GM06990 (cell line): ENCODE data around the gene FANCD2.

Experiments used
- DNase-seq: peaks from one replicate; pipeline ENCODE4 v3.0.0-alpha.2; 2011; ENCODE audit not compliant: insufficient read length; ENCODE audit errors: extremely low read depth
- H3K27me3 ChIP-seq: replicated peaks from 2 replicates; pipeline ENCODE4 v1.6.0; 2011; ENCODE audit warnings: low read length; ENCODE audit not compliant: control insufficient read depth, insufficient read depth
- H3K36me3 ChIP-seq: 2 replicates; pipeline ENCODE4 v1.5.1; 2011; ENCODE audit warnings: low read length; ENCODE audit not compliant: control insufficient read depth, insufficient read depth
- H3K4me3 ChIP-seq: replicated peaks from 2 replicates; pipeline ENCODE4 v1.5.1; 2011; ENCODE audit warnings: low read depth, mild to moderate bottlenecking, control low read depth, low read length
- TF ChIP-seq, protein P1 (sequence below): IDR thresholded peaks from 2 replicates; pipeline ENCODE4 v1.5.1; 2011; ENCODE audit warnings: low read length, control low read depth, mild to moderate bottlenecking, inconsistent platforms; ENCODE audit not compliant: insufficient read depth, poor library complexity, severe bottlenecking

Gene FANCD2

DNA sequence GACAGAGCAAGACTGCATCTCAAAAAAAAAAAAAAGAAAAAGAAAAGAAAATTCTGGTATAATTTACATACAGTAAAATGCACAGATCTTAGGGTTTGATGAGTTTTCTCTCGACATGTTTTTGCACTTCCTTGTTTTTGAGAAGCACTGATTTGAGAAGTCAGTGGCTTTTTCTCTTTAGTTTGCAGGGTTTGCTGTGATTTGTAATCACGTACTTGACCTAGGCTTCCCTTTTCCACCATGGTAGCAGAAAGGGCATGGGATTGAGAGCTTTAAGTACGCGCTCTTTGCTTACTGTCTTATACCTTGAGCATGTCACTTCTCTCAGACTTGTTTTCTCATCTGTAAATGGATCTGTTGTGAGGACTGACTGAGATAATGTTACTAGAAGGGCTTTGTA, 119.4 kb downstream of the FANCD2 start:
- Histone ChIP-seq H3K27me3 (no peaks in the 10 kb centered on the region), H3K36me3 (peaks cover 7% of the 10 kb centered on the region), H3K4me3 (no peak overlapping the region)
- TF ChIP-seq, protein P1, sequence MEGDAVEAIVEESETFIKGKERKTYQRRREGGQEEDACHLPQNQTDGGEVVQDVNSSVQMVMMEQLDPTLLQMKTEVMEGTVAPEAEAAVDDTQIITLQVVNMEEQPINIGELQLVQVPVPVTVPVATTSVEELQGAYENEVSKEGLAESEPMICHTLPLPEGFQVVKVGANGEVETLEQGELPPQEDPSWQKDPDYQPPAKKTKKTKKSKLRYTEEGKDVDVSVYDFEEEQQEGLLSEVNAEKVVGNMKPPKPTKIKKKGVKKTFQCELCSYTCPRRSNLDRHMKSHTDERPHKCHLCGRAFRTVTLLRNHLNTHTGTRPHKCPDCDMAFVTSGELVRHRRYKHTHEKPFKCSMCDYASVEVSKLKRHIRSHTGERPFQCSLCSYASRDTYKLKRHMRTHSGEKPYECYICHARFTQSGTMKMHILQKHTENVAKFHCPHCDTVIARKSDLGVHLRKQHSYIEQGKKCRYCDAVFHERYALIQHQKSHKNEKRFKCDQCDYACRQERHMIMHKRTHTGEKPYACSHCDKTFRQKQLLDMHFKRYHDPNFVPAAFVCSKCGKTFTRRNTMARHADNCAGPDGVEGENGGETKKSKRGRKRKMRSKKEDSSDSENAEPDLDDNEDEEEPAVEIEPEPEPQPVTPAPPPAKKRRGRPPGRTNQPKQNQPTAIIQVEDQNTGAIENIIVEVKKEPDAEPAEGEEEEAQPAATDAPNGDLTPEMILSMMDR, result no peak
- no peak for DNase-seq

GRCh38 chr3:10149226-10149625, 123.0 kb downstream of the FANCD2 start:
- DNase-seq, result no peak
- TF ChIP-seq, protein P1, result no peak
- H3K4me3 ChIP-seq, result no peak overlapping the region
- peaks cover 13% of the 10 kb centered on the region for H3K36me3 ChIP-seq
- no peaks in the 10 kb centered on the region for H3K27me3 ChIP-seq

GRCh38 chr3:10150987-10151386, 124.8 kb downstream of the FANCD2 start:
- Histone ChIP-seq H3K4me3 (no peak overlapping the region), H3K36me3 (peaks cover 14% of the 10 kb centered on the region)
- TF ChIP-seq, protein P1, result no peak

More at GRCh38 chr3:10150987-10151386, 124.8 kb downstream of the FANCD2 start:
- no peak for DNase-seq
- H3K27me3 ChIP-seq, result no peaks in the 10 kb centered on the region
